Left hindlimb (tissue), 1 donor: ENCODE data around the gene ZNF609.
A peak's percentile ranks its signal among the peaks of the same experiment; 100 is the strongest.

Experiments
- DNase-seq: peaks from one replicate; pipeline ENCODE4 v3.0.0-alpha.2; 2018

ZNF609 gene

DNA sequence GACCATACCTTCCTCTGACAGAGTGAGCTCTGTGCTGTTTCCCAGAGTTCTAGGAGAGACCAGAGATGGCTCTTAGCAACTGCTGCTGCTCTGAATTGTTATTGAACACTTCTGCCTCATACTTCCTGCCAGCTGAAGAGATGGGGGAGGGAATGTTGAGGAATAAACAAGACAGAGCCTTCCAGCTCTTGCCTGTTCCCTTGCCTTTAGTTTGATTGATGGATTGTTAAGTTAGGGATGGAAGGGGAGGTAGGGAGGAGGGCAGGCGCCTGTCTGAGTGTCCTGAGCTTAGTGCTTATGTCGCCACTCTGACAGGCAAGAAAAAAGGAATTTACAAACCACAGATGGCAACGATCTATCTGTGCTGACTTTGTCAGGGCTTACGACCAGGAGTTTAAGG is 42.8 kb downstream of the ZNF609 start:
- no peak for DNase-seq

- DNase-seq = no peak
Observed at GRCh38 chr15:64503640-64504039, 43.3 kb downstream of the ZNF609 start.

DNA sequence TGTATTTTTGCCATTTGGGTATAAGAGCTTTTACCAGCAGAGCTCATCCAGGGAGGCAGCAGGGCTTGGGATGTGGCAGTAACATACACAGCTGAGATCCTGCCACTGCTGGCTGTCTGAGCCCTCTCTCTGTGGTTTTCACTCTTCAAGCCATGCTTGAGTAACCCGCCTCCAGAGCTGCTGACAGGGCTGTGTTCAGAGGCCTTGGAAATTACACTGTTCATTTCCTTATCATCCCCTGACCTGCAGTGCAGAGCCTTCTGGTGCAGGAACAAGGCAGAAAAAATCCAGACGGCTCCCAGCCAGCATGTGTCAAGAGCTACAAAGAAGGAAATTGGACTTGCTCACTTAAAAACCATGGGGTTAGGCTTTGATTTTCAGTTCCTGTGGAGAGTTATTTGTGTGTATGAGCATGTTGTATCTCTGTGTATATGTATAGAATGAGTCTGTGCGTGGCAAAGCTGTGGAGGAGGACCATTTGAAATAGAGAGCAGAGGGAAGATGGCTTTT is 47.0 kb downstream of the ZNF609 start:
- peak; percentile 55 for DNase-seq

- no peak for DNase-seq
Observed at GRCh38 chr15:64507845-64508244, 47.5 kb downstream of the ZNF609 start.

DNA sequence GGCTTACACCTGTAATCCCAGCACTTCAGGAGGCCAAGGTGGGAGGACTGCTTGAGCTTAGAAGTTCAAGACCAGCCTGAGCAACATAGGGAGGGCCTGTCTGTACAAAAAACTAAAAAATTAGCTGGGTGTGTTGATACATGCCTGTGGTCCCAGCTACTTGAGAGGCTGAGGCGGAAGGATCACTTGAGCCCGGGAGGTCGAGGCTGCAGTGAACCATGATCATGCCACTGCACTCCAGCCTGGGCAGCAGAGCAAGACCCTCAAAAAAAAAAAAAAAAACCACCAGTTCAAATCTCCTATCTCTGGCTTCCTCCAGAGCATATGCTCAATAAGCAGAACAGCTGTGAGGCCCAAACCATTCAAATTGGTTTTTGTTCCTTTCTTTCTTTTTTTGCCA is 53.4 kb downstream of the ZNF609 start:
- no peak for DNase-seq

- DNase-seq = no peak
Observed at GRCh38 chr15:64515196-64515595, 54.8 kb downstream of the ZNF609 start.

GRCh38 chr15:64515825-64516224 is 55.4 kb downstream of the ZNF609 start:
- no peak for DNase-seq

DNA sequence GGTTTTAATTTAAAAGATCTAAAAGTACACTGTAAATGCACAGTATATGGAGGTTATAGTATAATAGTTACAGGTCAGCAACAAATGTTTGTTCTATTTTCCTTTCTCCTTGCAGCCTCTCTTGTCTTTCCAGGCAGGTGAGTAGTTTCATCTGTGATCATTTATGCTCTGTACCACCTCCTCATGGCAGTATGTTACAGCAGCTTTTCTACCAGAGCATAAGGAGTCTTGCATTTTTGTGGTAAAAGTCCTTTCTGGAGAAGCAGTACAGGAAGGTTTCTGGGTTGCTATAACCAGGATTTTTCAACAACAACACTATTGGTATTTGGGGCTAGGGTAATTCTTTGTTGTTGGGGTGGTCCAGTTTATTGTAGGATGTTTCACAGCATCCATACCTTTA is 59.5 kb downstream of the ZNF609 start:
- DNase-seq = no peak

DNA sequence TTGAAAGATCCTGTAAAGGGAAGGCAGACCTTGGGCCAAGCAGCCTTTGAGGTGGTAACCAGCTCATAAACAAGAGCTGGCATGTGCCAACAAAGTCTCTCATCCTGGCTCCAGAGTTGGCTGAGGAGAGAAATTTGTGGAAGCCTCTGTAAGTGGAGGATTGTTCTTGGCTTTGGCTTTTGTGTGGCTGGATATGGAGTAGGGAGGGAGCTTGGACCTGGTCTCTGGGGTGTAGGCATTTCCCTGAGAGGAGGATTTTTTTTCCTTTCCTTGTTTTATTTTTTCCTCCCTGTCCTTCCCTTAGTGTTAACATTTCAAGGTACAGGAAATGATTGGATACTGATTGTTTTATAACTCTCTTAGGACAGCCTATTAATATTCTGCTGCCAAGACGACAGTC is 60.8 kb downstream of the ZNF609 start:
- DNase-seq = no peak

DNA sequence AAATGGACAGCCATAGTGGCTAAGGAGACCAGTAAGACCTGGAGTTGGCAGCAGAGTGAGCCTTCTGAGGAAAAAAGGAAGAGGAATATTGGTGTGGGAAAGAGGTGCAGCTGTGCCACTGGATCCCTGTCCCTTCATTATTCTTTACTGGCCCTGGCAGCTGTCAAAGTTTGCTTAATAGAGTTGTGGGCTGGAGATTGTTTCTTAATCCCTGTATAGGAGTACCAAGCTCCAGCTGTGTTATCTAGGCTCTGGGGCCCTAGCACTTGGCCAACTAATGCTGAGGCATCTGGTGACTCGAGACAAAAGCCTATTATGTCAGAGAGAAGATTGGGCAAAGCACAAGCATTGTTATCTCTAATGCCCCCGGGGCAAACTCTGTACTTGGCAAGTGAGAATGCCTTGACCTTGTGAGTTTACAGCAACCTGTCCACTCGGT is 61.4 kb downstream of the ZNF609 start:
- DNase-seq = peak; percentile 53

GRCh38 chr15:64522226-64522823 is 61.9 kb downstream of the ZNF609 start:
- DNase-seq = no peak

DNA sequence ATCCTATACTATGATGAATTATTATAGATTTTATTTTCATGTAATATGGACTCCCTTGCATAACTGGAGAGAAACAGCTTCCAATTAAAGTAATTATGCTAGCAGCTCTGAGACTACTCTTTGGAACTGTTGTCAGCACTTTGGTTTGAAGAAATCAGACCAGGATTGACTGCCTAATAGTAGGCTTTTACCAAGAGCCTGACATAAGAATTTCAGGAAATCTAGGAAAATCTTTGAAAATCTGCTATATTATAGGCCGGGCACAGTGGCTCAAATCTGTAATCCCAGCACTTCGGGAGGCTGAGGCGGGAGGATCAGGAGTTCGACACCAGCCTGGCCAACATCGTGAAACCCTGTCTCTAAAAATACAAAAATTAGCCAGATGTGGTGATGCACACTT is 62.9 kb downstream of the ZNF609 start:
- no peak for DNase-seq

- DNase-seq = no peak
Observed at GRCh38 chr15:64524778-64525177, 64.4 kb downstream of the ZNF609 start.

- DNase-seq = no peak
Observed at GRCh38 chr15:64525828-64526530, 65.6 kb downstream of the ZNF609 start.

- no peak for DNase-seq
Observed at GRCh38 chr15:64527263-64527984, 67.0 kb downstream of the ZNF609 start.

- no peak for DNase-seq
Observed at GRCh38 chr15:64528871-64529270, 68.5 kb downstream of the ZNF609 start.

DNA sequence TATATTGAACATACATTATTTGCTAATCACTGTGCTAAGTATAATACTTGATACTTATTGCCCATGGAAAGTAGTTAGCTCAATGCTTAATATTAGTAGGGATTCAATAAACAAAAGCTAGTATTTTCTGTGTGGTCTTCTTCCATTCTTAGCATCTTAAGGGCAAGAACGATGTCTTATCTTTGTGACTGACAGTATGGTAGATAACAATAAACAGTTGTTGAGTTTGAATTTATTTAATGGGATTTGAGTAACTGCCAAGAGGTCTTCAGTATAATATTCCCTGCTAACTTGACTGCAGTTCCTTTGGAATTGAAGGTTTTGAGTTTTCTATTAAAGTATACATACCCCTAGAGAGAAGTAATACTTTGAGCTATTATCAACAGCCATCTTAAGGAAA is 70.1 kb downstream of the ZNF609 start:
- no peak for DNase-seq

DNA sequence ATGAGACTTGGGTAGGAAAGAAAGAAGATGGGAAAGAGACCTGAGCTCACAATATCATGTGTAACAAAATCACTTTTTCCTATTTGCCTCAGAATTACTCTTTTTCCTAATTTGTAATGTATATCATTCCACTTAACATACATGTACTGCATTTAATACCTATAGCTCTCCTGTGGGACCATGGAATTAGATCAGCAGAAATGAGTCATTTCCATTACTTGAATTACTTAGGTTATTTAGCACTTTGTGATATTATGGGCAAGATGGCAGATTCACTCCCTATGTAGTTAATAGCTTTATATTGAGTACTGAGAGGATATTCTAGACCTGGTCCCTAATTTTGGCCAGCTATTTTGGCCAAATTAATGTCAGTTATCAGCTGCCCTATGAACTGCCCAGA is 70.5 kb downstream of the ZNF609 start:
- DNase-seq = no peak

- DNase-seq = no peak
Observed at GRCh38 chr15:64532521-64533315, 72.3 kb downstream of the ZNF609 start.

DNA sequence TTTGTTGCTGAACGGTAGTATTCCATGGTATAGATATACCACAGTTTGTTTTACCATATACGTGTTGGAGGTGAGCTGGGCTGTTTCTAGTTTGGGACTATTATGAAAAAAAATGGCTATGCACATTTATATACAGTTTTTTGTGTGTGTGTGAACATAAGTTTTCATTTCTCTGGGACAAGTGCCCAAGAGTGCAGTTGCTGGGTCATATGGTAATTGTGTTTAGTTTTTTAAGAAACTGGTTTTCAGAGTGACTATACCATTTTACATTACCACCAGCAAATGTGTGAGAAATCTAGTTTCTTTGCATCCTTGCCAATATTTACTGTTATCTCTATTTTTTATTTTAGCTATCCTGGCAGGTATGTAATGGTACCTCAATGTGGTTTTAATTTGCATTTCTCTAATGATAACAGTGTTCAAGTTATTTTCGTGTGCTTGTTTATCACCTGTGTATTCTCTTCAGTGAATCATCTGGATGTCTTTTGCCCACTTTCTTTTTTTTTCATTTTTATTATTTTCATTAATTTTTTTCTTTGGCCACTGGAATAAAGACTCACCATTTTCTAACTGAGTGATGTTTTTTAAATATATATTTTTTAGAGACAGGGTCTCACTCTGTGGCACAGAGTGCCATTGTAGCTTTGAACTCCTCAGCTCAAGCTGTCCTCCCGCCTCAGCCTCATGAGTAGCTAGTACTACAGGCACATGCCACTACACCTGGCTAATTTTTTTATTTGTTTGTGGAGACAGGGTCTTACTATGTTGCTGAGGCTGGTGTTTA is 75.3 kb downstream of the ZNF609 start:
- no peak for DNase-seq

DNA sequence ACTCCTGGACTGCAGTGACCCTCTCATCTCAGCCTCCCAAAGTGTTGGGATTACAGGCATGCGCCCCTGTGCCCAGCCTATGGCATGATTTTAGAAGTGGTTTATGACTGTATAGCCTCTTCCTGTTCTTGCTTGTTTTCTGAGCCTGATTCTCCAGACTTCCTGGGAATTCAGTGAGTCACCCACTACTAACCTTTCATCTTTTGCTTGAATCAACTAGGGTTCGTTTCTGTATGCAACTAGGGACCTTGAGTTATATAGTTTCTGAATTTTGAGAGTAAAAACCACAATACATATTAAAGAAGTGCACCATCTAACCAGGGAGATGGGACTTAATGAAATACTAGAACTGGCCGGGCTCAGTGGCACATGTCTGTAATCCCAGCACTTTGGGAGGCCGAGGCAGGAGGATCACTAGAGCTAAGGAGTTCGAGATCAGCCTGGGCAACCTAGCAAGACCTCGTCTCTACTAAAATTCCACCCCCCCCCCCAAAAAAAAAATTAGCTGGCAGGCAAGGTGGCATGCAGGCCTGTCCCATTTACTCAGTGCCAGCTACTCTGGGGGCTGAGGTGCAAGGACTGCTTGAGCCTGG is 76.0 kb downstream of the ZNF609 start:
- no peak for DNase-seq

DNA sequence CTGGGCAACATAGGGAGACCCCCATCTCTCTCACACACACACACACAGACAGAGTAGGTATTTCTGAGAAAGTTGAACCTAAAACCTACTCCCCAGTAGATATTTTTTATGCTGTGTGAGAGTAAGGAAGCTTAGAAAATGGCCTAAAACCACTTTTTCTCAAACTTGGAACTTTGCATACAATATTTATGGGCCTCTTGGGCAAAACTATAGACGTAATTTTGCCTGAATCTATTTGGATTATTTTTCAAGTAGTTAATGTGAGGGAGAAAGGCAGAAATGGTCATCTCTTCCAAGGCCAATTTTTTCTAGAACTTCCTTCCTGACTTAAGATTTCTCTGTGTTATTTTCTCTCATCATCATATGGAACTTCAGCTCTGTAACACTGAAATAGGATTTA is 81.7 kb downstream of the ZNF609 start:
- no peak for DNase-seq
